ENCODE results near the gene CNTNAP2. TPM values are rescaled to one million over a fixed set of nuclear protein-coding genes. Genes with fewer than 3 reads are reported as not detected.

The CNTNAP2 gene
- total and polyA plus RNA-seq, 2 of the 4 experiments (the other 2 are of a cell fraction): not detected

- dilution Hi-C loops (cut with HindIII; ENCODE audit: low sequenced_read_pairs, unreplicated experiment): no loop called here
Measured at GRCh38 chr7:146345251-146345650, 228.7 kb downstream of the CNTNAP2 start.

More at GRCh38 chr7:146345251-146345650, 228.7 kb downstream of the CNTNAP2 start:
- no peak overlapping the region for H2AK9ac ChIP-seq (replicated peaks; ENCODE audit: low read depth, low read length, poor library complexity)
- no CpG with 5 or more reads among the region's 6 CpGs for WGBS, 2 experiments (ENCODE audit: extremely low coverage in 2 of 2, insufficient read length in 1 of 2)
- no peak overlapping the region for H3K4me3 ChIP-seq (ENCODE audit: insufficient read depth, low read depth, low read length)
- ChIA-PET POLR2A (ENCODE audit: unreplicated experiment) (no interaction called here), CTCF (no interaction called here)
- no peak overlapping the region for H2BK5ac ChIP-seq (ENCODE audit: low read depth, low read length, poor library complexity, severe bottlenecking)
- no peaks in the 10 kb centered on the region for H3K4me1 ChIP-seq (ENCODE audit: control insufficient read depth, insufficient read depth, low read length)
- no TSS peak for BruUV-seq (replicated peaks)
- ATAC-seq (ENCODE audit: low read depth): no peak
- H4K91ac ChIP-seq (ENCODE audit: insufficient read depth, low read depth, low read length): no peak overlapping the region
- H3K23ac ChIP-seq (ENCODE audit: low read depth, low read length): no peak overlapping the region
- no peak overlapping the region for H2BK120ac ChIP-seq (ENCODE audit: low read depth, low read length)
- H3K14ac ChIP-seq (replicated peaks; ENCODE audit: low read depth, low read length): no peak overlapping the region
- no peaks in the 10 kb centered on the region for H4K20me1 ChIP-seq (ENCODE audit: insufficient read depth, low read length)
- in situ Hi-C loops (cut with MboI; ENCODE audit: low sequenced_read_pairs) (no loop called here), intact Hi-C loops (cut with micrococcal nuclease) (no loop called here)
- no peak overlapping the region for H4K5ac ChIP-seq (ENCODE audit: low read depth, low read length)
- no peak overlapping the region for H2AK5ac ChIP-seq (ENCODE audit: low read depth, low read length)
- H3K4ac ChIP-seq (ENCODE audit: low read depth, low read length): no peak overlapping the region
- H3K9ac ChIP-seq (ENCODE audit: low read depth, low read length): no peak overlapping the region
- no peak overlapping the region for H3K18ac ChIP-seq (ENCODE audit: low read depth, low read length)
- H3K79me1 ChIP-seq (ENCODE audit: low read depth in 1 of 2, low read length in 2 of 2): no peaks in the 10 kb centered on the region
- H3K36me3 ChIP-seq (ENCODE audit: control insufficient read depth, insufficient read depth, low read length): no peaks in the 10 kb centered on the region
- 0 out of 2 replicates have a peak, but pooled peaks cover 2% of the 10 kb centered on the region for H3K9me3 ChIP-seq (ENCODE audit: control insufficient read depth, insufficient read depth, low read length)
- no peak overlapping the region for H2BK15ac ChIP-seq (ENCODE audit: low read depth, low read length)
- H3K27ac ChIP-seq (ENCODE audit: insufficient read depth, low read length): no peak overlapping the region
- no peak overlapping the region for H2BK20ac ChIP-seq (ENCODE audit: low read depth, low read length)
- H4K8ac ChIP-seq (ENCODE audit: low read depth in 2 of 2, low read length in 2 of 2): no peak overlapping the region
- no peak overlapping the region for H3K56ac ChIP-seq (ENCODE audit: extremely low read depth, insufficient read depth, low read length)
- H3K4me2 ChIP-seq (ENCODE audit: low read depth, low read length): no peak overlapping the region
- H3K9me1 ChIP-seq (ENCODE audit: insufficient read depth, low read length): no peaks in the 10 kb centered on the region
- no peak for TF ChIP-seq SMC3 (IDR thresholded peaks at IDR 0.05; ENCODE audit: low read depth, low read length)
- no peak for TF ChIP-seq MXI1 (IDR thresholded peaks at IDR 0.05; ENCODE audit: borderline replicate concordance, low read depth, low read length)
- TF ChIP-seq NFE2L2 (IDR thresholded peaks at IDR 0.05; ENCODE audit: low read depth, low read length): no peak
- no peak for TF ChIP-seq RAD21 (IDR thresholded peaks at IDR 0.05; ENCODE audit: low read length)
- no peak for TF ChIP-seq CTCF (conservative IDR thresholded peaks at IDR 0.05; ENCODE audit: low read depth, low read length)
- no peak for TF ChIP-seq CHD1 (IDR thresholded peaks at IDR 0.05; ENCODE audit: low read depth, low read length)
- no peak for TF ChIP-seq RFX5 (IDR thresholded peaks at IDR 0.05; ENCODE audit: low read depth, low read length)
- no peak for TF ChIP-seq RCOR1 (IDR thresholded peaks at IDR 0.05; ENCODE audit: insufficient replicate concordance, low read length)
- no peak for TF ChIP-seq MAZ (IDR thresholded peaks at IDR 0.05; ENCODE audit: borderline replicate concordance, low read depth, low read length)
- no peak for TF ChIP-seq USF2 (IDR thresholded peaks at IDR 0.05; ENCODE audit: low read depth, low read length)
- TF ChIP-seq MAFK (IDR thresholded peaks at IDR 0.05; ENCODE audit: low read depth, low read length): no peak
- TF ChIP-seq ELK1 (IDR thresholded peaks at IDR 0.05; ENCODE audit: borderline replicate concordance, low read depth, low read length): no peak
- no peak for TF ChIP-seq FOS (IDR thresholded peaks at IDR 0.05; ENCODE audit: low read depth, low read length)
- no peak for TF ChIP-seq BHLHE40 (IDR thresholded peaks at IDR 0.05; ENCODE audit: low read depth, low read length)
- no peak for TF ChIP-seq CEBPB (IDR thresholded peaks at IDR 0.05; ENCODE audit: low read depth, low read length)
- no peak for TF ChIP-seq POLR2A (IDR thresholded peaks at IDR 0.05; ENCODE audit: low read depth, low read length)
- no peak for DNase-seq
- no peak overlapping the region for H2AFZ ChIP-seq (replicated peaks; ENCODE audit: low read length, poor library complexity)
- H3K27me3 ChIP-seq (ENCODE audit: control insufficient read depth, insufficient read depth, low read length): no peaks in the 10 kb centered on the region
